ENCODE results near the gene CFAP298. TPM values are rescaled to one million over a fixed set of nuclear protein-coding genes. Genes with fewer than 3 reads are reported as not detected.

Gene CFAP298
- total and polyA plus RNA-seq, 2 of the 13 experiments (the other 11 are each of a cell fraction or from before 2014, with no cell fraction given): 21.2 to 62.2 TPM

DNA sequence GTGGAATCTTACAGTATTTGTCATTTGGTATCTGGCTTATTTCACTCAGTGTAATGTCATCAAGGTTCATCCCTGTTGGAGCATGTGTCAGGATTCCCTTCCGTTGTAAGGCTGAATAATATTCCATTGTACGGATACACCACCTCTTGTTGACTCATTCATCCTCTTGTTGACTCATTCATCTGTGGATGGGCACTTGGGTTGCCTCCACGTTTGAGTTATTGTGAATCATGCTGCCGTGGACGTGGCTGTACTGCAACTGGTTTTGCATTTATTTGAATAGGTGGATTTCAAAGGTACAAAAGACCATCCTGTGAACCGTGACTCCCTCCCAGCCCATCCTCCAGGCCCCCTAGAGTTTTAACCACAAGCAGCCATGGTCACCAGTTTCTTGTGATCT, 15.0 kb downstream of the CFAP298 start (continued):
- TF ChIP-seq FOSL2 (CRISPR knock-in tag; IDR thresholded peaks at IDR 0.05) (peak; percentile 98), FOSL1 (CRISPR knock-in tag; IDR thresholded peaks at IDR 0.05; ENCODE audit: borderline replicate concordance) (peak; percentile 73; the same call in 1 of the 2 replicates), KDM5B (CRISPR knock-in tag; IDR thresholded peaks at IDR 0.05; ENCODE audit: borderline replicate concordance) (no peak), ZHX2 (IDR thresholded peaks at IDR 0.05; ENCODE audit: low read depth) (no peak; the same call in 1 of the 2 replicates), ZHX2 (CRISPR knock-in tag; IDR thresholded peaks at IDR 0.05; ENCODE audit: borderline replicate concordance) (no peak), MXD4 (CRISPR knock-in tag; IDR thresholded peaks at IDR 0.05) (no peak), NFIC (IDR thresholded peaks at IDR 0.05; ENCODE audit: low read length) (peak; percentile 56; the same call in 1 of the 2 replicates), ZNF552 (CRISPR knock-in tag; IDR thresholded peaks at IDR 0.05; ENCODE audit: borderline replicate concordance) (no peak), ZNF576 (CRISPR knock-in tag; IDR thresholded peaks at IDR 0.05) (no peak), ZNF816 (CRISPR knock-in tag; IDR thresholded peaks at IDR 0.05; ENCODE audit: borderline replicate concordance) (no peak), ZNF138 (CRISPR knock-in tag; IDR thresholded peaks at IDR 0.05; ENCODE audit: low read depth) (0 out of 2 replicates have a peak, but pooled peaks have one; percentile 24), ZNF775 (CRISPR knock-in tag; IDR thresholded peaks at IDR 0.05; ENCODE audit: borderline replicate concordance) (no peak), ISX (CRISPR knock-in tag; conservative IDR thresholded peaks at IDR 0.05) (no peak), HOXA3 (CRISPR knock-in tag; IDR thresholded peaks at IDR 0.05) (peak; percentile 52; the same call in 1 of the 2 replicates), POLR2G (IDR thresholded peaks at IDR 0.05; ENCODE audit: low read depth, low read length) (no peak), ZC3H4 (CRISPR knock-in tag; IDR thresholded peaks at IDR 0.05; ENCODE audit: borderline replicate concordance) (no peak)
- TF ChIP-seq, protein P1, sequence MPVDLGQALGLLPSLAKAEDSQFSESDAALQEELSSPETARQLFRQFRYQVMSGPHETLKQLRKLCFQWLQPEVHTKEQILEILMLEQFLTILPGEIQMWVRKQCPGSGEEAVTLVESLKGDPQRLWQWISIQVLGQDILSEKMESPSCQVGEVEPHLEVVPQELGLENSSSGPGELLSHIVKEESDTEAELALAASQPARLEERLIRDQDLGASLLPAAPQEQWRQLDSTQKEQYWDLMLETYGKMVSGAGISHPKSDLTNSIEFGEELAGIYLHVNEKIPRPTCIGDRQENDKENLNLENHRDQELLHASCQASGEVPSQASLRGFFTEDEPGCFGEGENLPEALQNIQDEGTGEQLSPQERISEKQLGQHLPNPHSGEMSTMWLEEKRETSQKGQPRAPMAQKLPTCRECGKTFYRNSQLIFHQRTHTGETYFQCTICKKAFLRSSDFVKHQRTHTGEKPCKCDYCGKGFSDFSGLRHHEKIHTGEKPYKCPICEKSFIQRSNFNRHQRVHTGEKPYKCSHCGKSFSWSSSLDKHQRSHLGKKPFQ (CRISPR knock-in tag; IDR thresholded peaks at IDR 0.05; ENCODE audit: insufficient replicate concordance): no peak

Data from HepG2 (cell line).